HG02678 (cell line): ENCODE measurements around the gene FAM163B.

Source experiments
- ATAC-seq: cut with Tn5 transposase; IDR thresholded peaks from one replicate; pipeline ENCODE4 v1.9.1; 2021; ENCODE audit warnings: mild to moderate bottlenecking, moderate library complexity; ENCODE audit not compliant: unreplicated experiment

The FAM163B gene

GRCh38 chr9:133529874-133530273, 79.3 kb downstream of the FAM163B start:
- ATAC-seq: no peak

GRCh38 chr9:133529457-133529856, 79.7 kb downstream of the FAM163B start:
- no peak for ATAC-seq

DNA sequence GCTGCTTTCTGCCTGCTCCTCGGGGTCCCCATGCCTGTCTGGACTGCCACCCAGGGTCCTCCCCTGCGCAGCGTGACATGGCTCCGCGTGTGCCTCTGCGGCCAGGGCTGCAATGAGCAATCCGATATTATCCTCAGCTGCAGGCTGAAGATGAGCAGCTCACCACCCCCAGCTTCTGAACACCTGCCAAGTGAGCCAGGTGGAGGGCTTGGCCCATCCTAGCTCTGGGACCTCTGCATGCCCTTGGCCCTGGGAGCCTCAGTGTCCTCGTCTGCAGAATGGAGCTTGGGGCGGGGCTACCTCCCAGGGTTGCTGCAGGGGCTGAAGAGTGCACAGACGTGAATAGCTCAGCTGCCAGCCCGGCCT, 80.3 kb downstream of the FAM163B start:
- ATAC-seq: no peak

- no peak for ATAC-seq
These were observed 81.0 kb downstream of the FAM163B start for GRCh38 chr9:133528001-133528875.

- ATAC-seq: no peak
These were observed 81.7 kb downstream of the FAM163B start for GRCh38 chr9:133527444-133527920.
